GM06990 (cell line): ENCODE measurements around the gene TRRAP.

Experiments
- DNase-seq: peaks from one replicate; pipeline ENCODE4 v3.0.0-alpha.2; 2011; ENCODE audit not compliant: insufficient read length; ENCODE audit errors: extremely low read depth
- H3K27me3 ChIP-seq: replicated peaks from 2 replicates; pipeline ENCODE4 v1.6.0; 2011; ENCODE audit warnings: low read length; ENCODE audit not compliant: control insufficient read depth, insufficient read depth
- H3K36me3 ChIP-seq: 2 replicates; pipeline ENCODE4 v1.5.1; 2011; ENCODE audit warnings: low read length; ENCODE audit not compliant: control insufficient read depth, insufficient read depth
- H3K4me3 ChIP-seq: replicated peaks from 2 replicates; pipeline ENCODE4 v1.5.1; 2011; ENCODE audit warnings: low read depth, mild to moderate bottlenecking, control low read depth, low read length
- TF ChIP-seq, protein P1 (sequence below): IDR thresholded peaks from 2 replicates; pipeline ENCODE4 v1.5.1; 2011; ENCODE audit warnings: low read length, control low read depth, mild to moderate bottlenecking, inconsistent platforms; ENCODE audit not compliant: insufficient read depth, poor library complexity, severe bottlenecking

The TRRAP gene

DNA sequence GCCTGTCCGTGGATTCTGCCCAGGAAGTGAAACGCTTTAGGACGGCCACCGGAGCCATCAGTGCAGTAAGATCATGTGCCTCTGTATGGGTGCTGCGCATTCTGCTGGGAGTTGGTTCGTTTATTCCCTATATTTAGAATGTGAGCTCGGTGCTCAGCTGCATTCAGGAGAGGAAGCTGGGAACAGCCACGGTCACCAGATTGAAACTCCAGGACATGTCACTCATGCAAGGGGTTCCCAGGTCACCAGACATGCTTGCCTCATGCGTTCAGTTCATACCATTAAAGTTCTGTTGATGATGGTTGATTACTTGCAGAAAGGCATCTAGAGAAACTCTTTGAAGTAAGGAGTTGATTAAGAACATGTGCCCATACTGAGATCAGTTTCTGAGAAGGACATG lies 78.1 kb downstream of the TRRAP start:
- TF ChIP-seq, protein P1, sequence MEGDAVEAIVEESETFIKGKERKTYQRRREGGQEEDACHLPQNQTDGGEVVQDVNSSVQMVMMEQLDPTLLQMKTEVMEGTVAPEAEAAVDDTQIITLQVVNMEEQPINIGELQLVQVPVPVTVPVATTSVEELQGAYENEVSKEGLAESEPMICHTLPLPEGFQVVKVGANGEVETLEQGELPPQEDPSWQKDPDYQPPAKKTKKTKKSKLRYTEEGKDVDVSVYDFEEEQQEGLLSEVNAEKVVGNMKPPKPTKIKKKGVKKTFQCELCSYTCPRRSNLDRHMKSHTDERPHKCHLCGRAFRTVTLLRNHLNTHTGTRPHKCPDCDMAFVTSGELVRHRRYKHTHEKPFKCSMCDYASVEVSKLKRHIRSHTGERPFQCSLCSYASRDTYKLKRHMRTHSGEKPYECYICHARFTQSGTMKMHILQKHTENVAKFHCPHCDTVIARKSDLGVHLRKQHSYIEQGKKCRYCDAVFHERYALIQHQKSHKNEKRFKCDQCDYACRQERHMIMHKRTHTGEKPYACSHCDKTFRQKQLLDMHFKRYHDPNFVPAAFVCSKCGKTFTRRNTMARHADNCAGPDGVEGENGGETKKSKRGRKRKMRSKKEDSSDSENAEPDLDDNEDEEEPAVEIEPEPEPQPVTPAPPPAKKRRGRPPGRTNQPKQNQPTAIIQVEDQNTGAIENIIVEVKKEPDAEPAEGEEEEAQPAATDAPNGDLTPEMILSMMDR, result no peak
- no peak for DNase-seq
- Histone ChIP-seq H3K27me3 (no peaks in the 10 kb centered on the region), H3K36me3 (peaks cover 58% of the 10 kb centered on the region), H3K4me3 (no peak overlapping the region)

DNA sequence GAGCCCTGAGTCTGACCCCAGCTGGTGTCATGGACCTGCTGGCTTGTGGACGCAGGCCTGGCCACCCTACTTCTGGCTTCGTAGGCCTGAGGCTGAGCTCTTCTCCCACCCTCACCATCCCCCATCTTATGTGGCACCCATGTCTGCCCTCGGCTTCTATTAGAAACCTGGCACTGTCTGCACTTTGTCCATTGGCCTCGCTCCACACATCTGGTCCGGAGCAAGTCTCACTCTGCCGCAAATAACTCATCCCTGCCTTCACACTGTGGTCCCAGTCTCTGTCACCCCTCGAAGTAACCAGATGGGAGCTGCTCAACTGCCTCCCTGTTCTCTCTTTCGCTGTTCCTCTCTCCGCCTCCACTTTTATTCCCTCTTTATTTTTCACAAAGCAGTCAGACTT lies 78.6 kb downstream of the TRRAP start:
- no peaks in the 10 kb centered on the region for H3K27me3 ChIP-seq
- H3K36me3 ChIP-seq, result peaks cover 56% of the 10 kb centered on the region
- no peak for DNase-seq
- TF ChIP-seq, protein P1, result no peak
- no peak overlapping the region for H3K4me3 ChIP-seq

DNA sequence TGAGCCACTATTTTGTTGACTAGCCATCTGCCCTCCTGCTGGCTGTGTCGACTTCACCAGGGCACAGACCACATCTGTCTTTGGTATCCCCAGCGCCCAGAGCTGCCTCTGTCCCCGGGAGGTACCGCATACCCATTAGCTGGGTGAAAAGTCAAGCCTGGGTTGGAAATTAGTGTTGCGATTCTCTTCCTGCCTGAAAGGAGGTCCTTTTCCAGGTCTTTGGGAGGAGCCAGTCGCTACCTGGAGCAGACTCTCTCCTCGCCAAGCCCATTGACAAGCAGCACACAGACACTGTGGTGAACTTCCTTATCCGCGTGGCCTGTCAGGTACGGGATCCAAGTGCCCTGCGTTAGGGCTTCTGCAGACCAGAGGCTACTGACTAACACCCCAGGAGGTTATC lies 79.4 kb downstream of the TRRAP start:
- TF ChIP-seq, protein P1, result no peak
- Histone ChIP-seq H3K36me3 (peaks cover 64% of the 10 kb centered on the region), H3K4me3 (no peak overlapping the region), H3K27me3 (no peaks in the 10 kb centered on the region)
- DNase-seq, result no peak

DNA sequence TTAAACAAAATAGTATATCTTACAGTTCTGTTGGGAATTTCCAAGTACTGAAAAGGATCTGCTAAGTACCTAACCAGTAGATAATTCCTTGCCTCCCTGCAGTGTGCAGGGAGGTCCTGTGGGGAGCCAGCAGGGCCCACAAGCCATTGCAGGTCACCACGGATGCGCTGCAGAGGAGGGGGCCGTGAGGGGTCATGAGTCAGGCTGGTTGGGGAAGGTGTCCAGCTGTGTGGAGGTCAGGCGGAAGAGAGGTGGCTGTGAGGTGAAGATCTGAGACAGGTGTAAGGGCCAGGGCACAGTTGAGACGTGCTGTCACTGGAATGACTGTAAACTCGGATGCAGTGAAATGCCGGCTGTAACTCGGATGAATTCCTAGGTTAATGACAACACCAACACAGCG lies 80.6 kb downstream of the TRRAP start:
- Histone ChIP-seq H3K27me3 (no peaks in the 10 kb centered on the region), H3K36me3 (peaks cover 61% of the 10 kb centered on the region), H3K4me3 (no peak overlapping the region)
- no peak for DNase-seq
- TF ChIP-seq, protein P1, result no peak

DNA sequence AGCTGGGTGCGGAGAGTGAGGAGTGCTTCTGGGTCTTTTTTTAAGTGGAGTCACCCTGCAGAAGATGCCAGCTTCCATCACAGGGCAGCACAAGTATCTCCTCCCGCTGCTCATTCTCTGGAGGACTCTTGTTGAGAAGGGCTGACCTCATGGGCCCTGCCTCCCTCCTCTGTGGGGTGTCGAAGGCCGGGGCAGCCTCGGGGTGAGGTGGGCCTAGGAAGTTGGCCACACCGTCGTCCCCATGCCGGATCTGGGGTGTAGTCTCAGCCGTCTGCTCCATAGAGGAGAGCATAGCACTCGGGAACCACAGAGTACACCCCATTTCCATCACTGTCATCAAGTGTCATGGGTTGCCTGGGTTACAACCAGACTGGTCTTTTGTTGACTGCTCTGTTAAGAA lies 85.0 kb downstream of the TRRAP start:
- no peak for DNase-seq
- H3K4me3 ChIP-seq, result no peak overlapping the region
- TF ChIP-seq, protein P1, result no peak
- H3K27me3 ChIP-seq, result no peaks in the 10 kb centered on the region
- peaks cover 45% of the 10 kb centered on the region for H3K36me3 ChIP-seq

DNA sequence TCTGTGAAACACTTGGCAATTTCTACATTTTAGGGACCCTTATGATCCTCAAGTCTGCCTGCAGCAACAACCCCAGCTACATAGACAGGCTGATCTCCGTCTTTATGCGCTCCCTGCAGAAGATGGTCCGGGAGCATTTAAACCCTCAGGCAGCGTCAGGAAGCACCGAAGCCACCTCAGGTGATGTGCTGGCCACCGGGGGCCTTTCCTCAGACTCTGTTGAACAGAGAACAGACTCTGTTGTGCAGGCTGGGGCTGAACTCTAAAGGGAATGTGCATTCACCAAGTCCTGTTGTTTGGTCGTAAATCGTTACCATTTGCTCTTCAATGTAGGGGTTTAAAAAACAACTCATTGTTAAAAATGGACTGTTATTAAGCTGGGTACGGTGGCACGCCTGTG lies 86.3 kb downstream of the TRRAP start:
- Histone ChIP-seq H3K36me3 (peaks cover 46% of the 10 kb centered on the region), H3K4me3 (no peak overlapping the region), H3K27me3 (no peaks in the 10 kb centered on the region)
- TF ChIP-seq, protein P1, result no peak
- no peak for DNase-seq
